Uterus (tissue), 4 donors: ENCODE measurements around the gene DCX. TPM values are rescaled to one million over a fixed set of nuclear protein-coding genes. Genes with fewer than 3 reads are reported as not detected.

Experiments
- DNase-seq, 2 donors: peaks; one replicate each; pipeline ENCODE4 v3.0.0-alpha.2; 2019 to 2020
- H3K27ac ChIP-seq, 2 donors: fragments of 200-600 bp; sonication (generic); 1 replicate in 1 of 2; 2 replicates in 1 of 2; pipeline ENCODE4 v1.5.1; 2016 to 2018
- H3K27me3 ChIP-seq, 2 donors: fragments of 200-600 bp; sonication (generic); one replicate each; pipeline ENCODE4 v1.5.1; 2018 to 2019; ENCODE audit warnings: control low read depth in 1 of 2
- H3K36me3 ChIP-seq, 2 donors: fragments of 200-600 bp; sonication (generic); one replicate each; pipeline ENCODE4 v1.5.1; 2019; ENCODE audit warnings: control low read depth in 1 of 2
- H3K4me1 ChIP-seq, 2 donors: fragments of 200-600 bp; sonication (generic); one replicate each; pipeline ENCODE4 v1.5.1; 2018 to 2019; ENCODE audit warnings: control low read depth in 1 of 2
- H3K4me3 ChIP-seq, 2 donors: fragments of 200-600 bp; sonication (generic); 1 replicate in 1 of 2; 2 replicates in 1 of 2; pipeline ENCODE4 v1.5.1; 2018 to 2019; ENCODE audit warnings: mild to moderate bottlenecking in 1 of 2
- H3K9me3 ChIP-seq, 2 donors: fragments of 200-600 bp; sonication (generic); one replicate each; pipeline ENCODE4 v1.5.1; 2019; ENCODE audit warnings: control low read depth in 1 of 2
- CTCF ChIP-seq, 4 experiments: fragments of 200-600 bp in 2 of 4; fragments of 450-650 bp in 2 of 4; sonication (generic) in 2 of 4; IDR thresholded peaks; one replicate each; pipeline ENCODE4 v1.5.1; 2016 to 2019; ENCODE audit warnings: antibody characterized with exemption in 4 of 4, mild to moderate bottlenecking in 2 of 4, moderate library complexity in 1 of 4
- POLR2A ChIP-seq, 2 donors: fragments of 450-650 bp; IDR thresholded peaks; one replicate each; pipeline ENCODE4 v1.6.1; 2016; ENCODE audit warnings: antibody characterized with exemption in 2 of 2, mild to moderate bottlenecking in 1 of 2, moderate library complexity in 1 of 2
- intact Hi-C: fragments of 100-400 bp; cut with DNase I; formaldehyde crosslinking; loops from one replicate; pipeline ENCODE4 v1.15.1; 2023; ENCODE audit warnings: low total_unique reads
- total RNA-seq, 4 donors: library from RNA; depleted of rRNA in 3 of 4; stranded (reverse); fragments of >200 nt in 3 of 4; gene quantifications; one replicate each; pipeline versions ENCODE4 v1.1.0 to v1.2.4, GENCODE V29; 2014 to 2023
- donor health status: DM: yes; HTN: yes; CAD: no.

The DCX gene
- total RNA-seq, 4 donors from 2014 or later, result 2.0 to 5.5 TPM; not detected in 2

- intact Hi-C loops, result no loop called here
- TF ChIP-seq POLR2A (IDR thresholded peaks at IDR 0.05), result no peak
- no peak for TF ChIP-seq CTCF (IDR thresholded peaks at IDR 0.05)
- DNase-seq, result no peak
Measured at GRCh38 chrX:111394569-111394968, 17.4 kb downstream of the DCX start.

GRCh38 chrX:111387470-111388070 is 24.4 kb downstream of the DCX start:
- intact Hi-C loops, result no loop called here
- no peak overlapping the region for H3K27ac ChIP-seq
- peaks cover 0 to 3% of the 10 kb centered on the region in 2 donors for H3K27me3 ChIP-seq
- H3K9me3 ChIP-seq, result no peaks in the 10 kb centered on the region
- no peak for TF ChIP-seq POLR2A (IDR thresholded peaks at IDR 0.05)
- no peak for TF ChIP-seq CTCF (IDR thresholded peaks at IDR 0.05)
- DNase-seq, result no peak
- H3K4me3 ChIP-seq, result no peak overlapping the region
- H3K4me1 ChIP-seq, result no peaks in the 10 kb centered on the region
- no peaks in the 10 kb centered on the region for H3K36me3 ChIP-seq

More at GRCh38 chrX:111394569-111394968, 17.4 kb downstream of the DCX start:
- Histone ChIP-seq H3K27me3 (peaks cover 0 to 3% of the 10 kb centered on the region in 2 donors), H3K4me3 (no peak overlapping the region), H3K4me1 (no peaks in the 10 kb centered on the region), H3K9me3 (no peaks in the 10 kb centered on the region), H3K36me3 (no peaks in the 10 kb centered on the region), H3K27ac (no peak overlapping the region)

- no peak for DNase-seq
- Histone ChIP-seq H3K36me3 (no peaks in the 10 kb centered on the region), H3K27ac (no peak overlapping the region), H3K27me3 (no peaks in the 10 kb centered on the region), H3K4me3 (no peak overlapping the region), H3K4me1 (no peaks in the 10 kb centered on the region), H3K9me3 (no peaks in the 10 kb centered on the region)
- intact Hi-C loops, result no loop called here
- TF ChIP-seq POLR2A (IDR thresholded peaks at IDR 0.05) (no peak), CTCF (IDR thresholded peaks at IDR 0.05) (no peak)
Measured at GRCh38 chrX:111386615-111387233, 25.3 kb downstream of the DCX start.

GRCh38 chrX:111386077-111386476 is 25.9 kb downstream of the DCX start:
- no peak overlapping the region for H3K27ac ChIP-seq
- H3K36me3 ChIP-seq, result no peaks in the 10 kb centered on the region
- TF ChIP-seq CTCF (IDR thresholded peaks at IDR 0.05) (no peak), POLR2A (IDR thresholded peaks at IDR 0.05) (no peak)
- H3K4me3 ChIP-seq, result no peak overlapping the region
- no peaks in the 10 kb centered on the region for H3K27me3 ChIP-seq
- H3K9me3 ChIP-seq, result no peaks in the 10 kb centered on the region
- no peaks in the 10 kb centered on the region for H3K4me1 ChIP-seq
- DNase-seq, result no peak
- intact Hi-C loops, result no loop called here

DNA sequence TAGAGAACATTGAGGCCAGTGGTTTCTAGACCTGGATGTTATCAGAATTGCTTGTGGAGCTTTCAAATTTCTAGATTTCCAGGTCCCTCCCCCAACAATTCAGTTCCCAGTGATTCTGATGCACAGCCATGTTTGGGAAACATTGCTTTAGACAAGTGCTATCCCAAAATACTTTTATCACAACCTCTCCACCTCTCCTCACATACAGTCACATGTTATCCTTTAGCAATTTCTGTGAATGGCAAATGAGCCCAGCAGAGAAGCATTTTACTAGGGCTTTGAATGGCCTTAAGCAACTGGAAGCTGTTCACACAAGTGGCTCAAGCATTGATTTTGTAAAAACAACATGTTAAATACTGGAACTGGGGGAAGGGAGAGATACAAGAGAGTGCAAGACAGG is 29.7 kb downstream of the DCX start:
- Histone ChIP-seq H3K9me3 (no peaks in the 10 kb centered on the region), H3K4me1 (no peaks in the 10 kb centered on the region), H3K4me3 (no peak overlapping the region), H3K36me3 (no peaks in the 10 kb centered on the region), H3K27ac (no peak overlapping the region), H3K27me3 (no peaks in the 10 kb centered on the region)
- TF ChIP-seq CTCF (IDR thresholded peaks at IDR 0.05), result no peak
- DNase-seq, result no peak
- intact Hi-C loops, result no loop called here
